Neural cell (in vitro differentiated cells): ENCODE results near the gene UMODL1. TPM values are rescaled to one million over a fixed set of nuclear protein-coding genes. Genes with fewer than 3 reads are reported as not detected.

Experiments used
- H2AFZ ChIP-seq: fragments of 200-600, 300-800 bp; sonication (generic), shearing (Covaris generic); 2 replicates; pipeline ENCODE4 v1.6.0; 2014; ENCODE audit warnings: low read depth, mild to moderate bottlenecking, antibody characterized with exemption, low read length, moderate library complexity
- H3F3A ChIP-seq: fragments of 200-600 bp; shearing (Covaris generic); 2 replicates; pipeline ENCODE4 v1.6.1; 2016; ENCODE audit warnings: mild to moderate bottlenecking, moderate library complexity, mixed read lengths, antibody characterized with exemption, low read length; ENCODE audit not compliant: insufficient read depth, poor library complexity, severe bottlenecking
- H3K27ac ChIP-seq: fragments of 200-600, 300-800 bp; sonication (generic), shearing (Covaris generic); 2 replicates; pipeline ENCODE4 v1.5.1; 2014; ENCODE audit warnings: mild to moderate bottlenecking, low read length, moderate library complexity
- H3K27me3 ChIP-seq: fragments of 300-800, 200-600 bp; sonication (generic), shearing (Covaris generic); 2 replicates; pipeline ENCODE4 v1.6.0; 2014; ENCODE audit warnings: mild to moderate bottlenecking, low read depth, low read length, moderate library complexity; ENCODE audit not compliant: insufficient read depth
- H3K36me3 ChIP-seq: fragments of 300-800, 200-600 bp; sonication (generic), shearing (Covaris generic); 2 replicates; pipeline ENCODE4 v1.5.1; 2014; ENCODE audit warnings: mild to moderate bottlenecking, antibody characterized with exemption, low read length, moderate library complexity; ENCODE audit not compliant: insufficient read depth
- H3K4me2 ChIP-seq: fragments of 300-800, 200-600 bp; sonication (generic), shearing (Covaris generic); 2 replicates; pipeline ENCODE4 v1.6.0; 2014; ENCODE audit warnings: mild to moderate bottlenecking, low read length
- H3K4me3 ChIP-seq: fragments of 300-800, 200-600 bp; sonication (generic), shearing (Covaris generic); 2 replicates; pipeline ENCODE4 v1.5.1; 2014; ENCODE audit warnings: mild to moderate bottlenecking, low read length, moderate library complexity
- H3K79me2 ChIP-seq: fragments of 200-600 bp; shearing (Covaris generic); replicated peaks from 2 replicates; pipeline ENCODE4 v1.6.0; 2014; ENCODE audit warnings: mild to moderate bottlenecking, low read length, moderate library complexity; ENCODE audit not compliant: insufficient read depth
- H3K9ac ChIP-seq: fragments of 300-800, 200-600 bp; sonication (generic), shearing (Covaris generic); 2 replicates; pipeline ENCODE4 v1.6.1; 2016; ENCODE audit warnings: mild to moderate bottlenecking, low read length, mixed read lengths
- H3K9me2 ChIP-seq: fragments of 200-600 bp; shearing (Covaris generic); 2 replicates; pipeline ENCODE4 v1.6.1; 2016; ENCODE audit warnings: mild to moderate bottlenecking, low read length, mixed read lengths; ENCODE audit not compliant: insufficient read depth
- H3K9me3 ChIP-seq: fragments of 200-600, 300-800 bp; sonication (generic), shearing (Covaris generic); 2 replicates; pipeline ENCODE4 v1.6.1; 2016; ENCODE audit warnings: mild to moderate bottlenecking, mixed run types, low read length, moderate library complexity, mixed read lengths
- H4K20me1 ChIP-seq: fragments of 200-600 bp; shearing (Covaris generic); 2 replicates; pipeline ENCODE4 v1.6.1; 2016; ENCODE audit warnings: mild to moderate bottlenecking, mixed run types; ENCODE audit not compliant: insufficient read depth
- EP300 ChIP-seq: fragments of 450-650 bp; conservative IDR thresholded peaks from 2 replicates; pipeline ENCODE4 v1.6.1; 2014; ENCODE audit warnings: antibody characterized with exemption, mild to moderate bottlenecking, moderate library complexity; ENCODE audit not compliant: poor library complexity, severe bottlenecking
- EZH2 ChIP-seq: fragments of 200-600, 300-800 bp; shearing (Covaris generic), sonication (generic); IDR thresholded peaks from 2 replicates; pipeline ENCODE4 v1.6.1; 2014; ENCODE audit warnings: antibody characterized with exemption, low read length, borderline replicate concordance, mild to moderate bottlenecking; ENCODE audit not compliant: insufficient read depth, poor library complexity, severe bottlenecking
- MXI1 ChIP-seq: fragments of 450-650 bp; conservative IDR thresholded peaks from 2 replicates; pipeline ENCODE4 v1.6.1; 2014; ENCODE audit warnings: antibody characterized with exemption, mild to moderate bottlenecking; ENCODE audit not compliant: poor library complexity, severe bottlenecking
- POLR2AphosphoS5 ChIP-seq: IDR thresholded peaks from 2 replicates; pipeline ENCODE4 v1.6.1; 2012
- RAD21 ChIP-seq: fragments of 450-650 bp; conservative IDR thresholded peaks from 2 replicates; pipeline ENCODE4 v1.6.1; 2014; ENCODE audit warnings: antibody characterized with exemption, mild to moderate bottlenecking, moderate library complexity
- SMC3 ChIP-seq: fragments of 450-650 bp; conservative IDR thresholded peaks from 2 replicates; pipeline ENCODE4 v1.6.1; 2014; ENCODE audit warnings: antibody characterized with exemption, mild to moderate bottlenecking, moderate library complexity; ENCODE audit not compliant: poor library complexity
- TAF1 ChIP-seq: IDR thresholded peaks from 2 replicates; pipeline ENCODE4 v1.6.1; 2012; ENCODE audit warnings: low read depth
- polyA plus RNA-seq: library from polyadenylated mRNA; depleted of rRNA; stranded (reverse); fragments of >200 nt; gene quantifications from 2 replicates; pipeline ENCODE4 v1.2.3, GENCODE V29; 2014
- TF ChIP-seq, protein P1 (sequence below): IDR thresholded peaks from 2 replicates; pipeline ENCODE4 v1.6.1; 2012; ENCODE audit warnings: borderline replicate concordance
- TF ChIP-seq, protein P2 (sequence below): fragments of 450-650 bp; IDR thresholded peaks from 2 replicates; pipeline ENCODE4 v1.5.1; 2014; ENCODE audit warnings: antibody characterized with exemption, mild to moderate bottlenecking, moderate library complexity; ENCODE audit not compliant: poor library complexity, severe bottlenecking

UMODL1 gene
- polyA plus RNA-seq, 1 donor from 2014 or later = 0.11 TPM

DNA sequence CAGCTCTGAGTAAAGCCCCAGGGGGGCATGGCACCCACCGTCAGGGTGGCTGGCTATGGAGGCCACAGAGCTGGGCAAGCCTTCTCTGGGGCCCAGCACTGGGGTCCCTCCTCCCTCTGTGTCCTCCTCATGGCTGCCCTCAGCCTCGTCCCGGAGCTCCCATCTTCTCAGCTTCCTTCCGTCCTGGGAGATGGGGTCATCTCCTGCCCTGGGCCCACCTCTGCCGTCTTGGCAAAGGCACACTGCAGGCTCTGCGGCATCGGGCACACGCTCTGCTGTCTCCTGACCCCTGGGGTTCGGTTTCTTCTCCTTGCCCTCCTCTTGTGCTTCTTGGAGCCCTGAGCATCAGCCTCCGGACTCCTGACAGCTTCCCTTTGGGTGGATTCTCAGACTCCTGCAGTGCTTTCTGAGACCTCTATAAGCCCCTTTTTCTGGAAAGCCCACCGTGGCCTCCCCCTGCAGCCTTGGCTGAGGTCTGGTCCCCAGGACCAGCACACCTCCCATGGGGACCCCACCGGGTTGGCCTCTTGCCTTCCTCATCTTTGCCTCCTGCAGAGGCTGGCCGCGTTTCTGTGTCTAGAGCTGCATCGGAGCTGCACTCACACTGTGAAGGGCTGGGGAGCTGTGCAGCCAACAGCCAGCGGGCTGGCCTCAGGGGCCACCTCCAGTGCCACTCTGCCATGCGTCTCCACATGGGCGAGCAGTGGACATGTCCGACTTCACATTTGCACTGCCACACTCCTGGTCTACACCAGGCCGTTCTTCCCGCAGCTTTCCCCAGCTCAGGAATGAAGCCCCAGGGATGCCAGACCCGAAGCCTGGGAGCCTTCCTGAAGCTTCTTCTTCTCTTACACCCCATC, 11.6 kb downstream of the UMODL1 start:
- TF ChIP-seq, protein P1, sequence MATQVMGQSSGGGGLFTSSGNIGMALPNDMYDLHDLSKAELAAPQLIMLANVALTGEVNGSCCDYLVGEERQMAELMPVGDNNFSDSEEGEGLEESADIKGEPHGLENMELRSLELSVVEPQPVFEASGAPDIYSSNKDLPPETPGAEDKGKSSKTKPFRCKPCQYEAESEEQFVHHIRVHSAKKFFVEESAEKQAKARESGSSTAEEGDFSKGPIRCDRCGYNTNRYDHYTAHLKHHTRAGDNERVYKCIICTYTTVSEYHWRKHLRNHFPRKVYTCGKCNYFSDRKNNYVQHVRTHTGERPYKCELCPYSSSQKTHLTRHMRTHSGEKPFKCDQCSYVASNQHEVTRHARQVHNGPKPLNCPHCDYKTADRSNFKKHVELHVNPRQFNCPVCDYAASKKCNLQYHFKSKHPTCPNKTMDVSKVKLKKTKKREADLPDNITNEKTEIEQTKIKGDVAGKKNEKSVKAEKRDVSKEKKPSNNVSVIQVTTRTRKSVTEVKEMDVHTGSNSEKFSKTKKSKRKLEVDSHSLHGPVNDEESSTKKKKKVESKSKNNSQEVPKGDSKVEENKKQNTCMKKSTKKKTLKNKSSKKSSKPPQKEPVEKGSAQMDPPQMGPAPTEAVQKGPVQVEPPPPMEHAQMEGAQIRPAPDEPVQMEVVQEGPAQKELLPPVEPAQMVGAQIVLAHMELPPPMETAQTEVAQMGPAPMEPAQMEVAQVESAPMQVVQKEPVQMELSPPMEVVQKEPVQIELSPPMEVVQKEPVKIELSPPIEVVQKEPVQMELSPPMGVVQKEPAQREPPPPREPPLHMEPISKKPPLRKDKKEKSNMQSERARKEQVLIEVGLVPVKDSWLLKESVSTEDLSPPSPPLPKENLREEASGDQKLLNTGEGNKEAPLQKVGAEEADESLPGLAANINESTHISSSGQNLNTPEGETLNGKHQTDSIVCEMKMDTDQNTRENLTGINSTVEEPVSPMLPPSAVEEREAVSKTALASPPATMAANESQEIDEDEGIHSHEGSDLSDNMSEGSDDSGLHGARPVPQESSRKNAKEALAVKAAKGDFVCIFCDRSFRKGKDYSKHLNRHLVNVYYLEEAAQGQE = no peak
- TF ChIP-seq EZH2 = no peak
- no peak for TF ChIP-seq RAD21
- no peak for TF ChIP-seq TAF1
- TF ChIP-seq SMC3 = no peak
- no peak for TF ChIP-seq POLR2AphosphoS5
- no peak for TF ChIP-seq EP300
- TF ChIP-seq, protein P2, sequence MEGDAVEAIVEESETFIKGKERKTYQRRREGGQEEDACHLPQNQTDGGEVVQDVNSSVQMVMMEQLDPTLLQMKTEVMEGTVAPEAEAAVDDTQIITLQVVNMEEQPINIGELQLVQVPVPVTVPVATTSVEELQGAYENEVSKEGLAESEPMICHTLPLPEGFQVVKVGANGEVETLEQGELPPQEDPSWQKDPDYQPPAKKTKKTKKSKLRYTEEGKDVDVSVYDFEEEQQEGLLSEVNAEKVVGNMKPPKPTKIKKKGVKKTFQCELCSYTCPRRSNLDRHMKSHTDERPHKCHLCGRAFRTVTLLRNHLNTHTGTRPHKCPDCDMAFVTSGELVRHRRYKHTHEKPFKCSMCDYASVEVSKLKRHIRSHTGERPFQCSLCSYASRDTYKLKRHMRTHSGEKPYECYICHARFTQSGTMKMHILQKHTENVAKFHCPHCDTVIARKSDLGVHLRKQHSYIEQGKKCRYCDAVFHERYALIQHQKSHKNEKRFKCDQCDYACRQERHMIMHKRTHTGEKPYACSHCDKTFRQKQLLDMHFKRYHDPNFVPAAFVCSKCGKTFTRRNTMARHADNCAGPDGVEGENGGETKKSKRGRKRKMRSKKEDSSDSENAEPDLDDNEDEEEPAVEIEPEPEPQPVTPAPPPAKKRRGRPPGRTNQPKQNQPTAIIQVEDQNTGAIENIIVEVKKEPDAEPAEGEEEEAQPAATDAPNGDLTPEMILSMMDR = no peak
- no peak for TF ChIP-seq MXI1
- no peaks in the 10 kb centered on the region for H3K9me2 ChIP-seq
- H3K4me2 ChIP-seq = no peak overlapping the region
- H3K4me3 ChIP-seq = no peak overlapping the region
- H3F3A ChIP-seq = no peaks in the 10 kb centered on the region
- no peaks in the 10 kb centered on the region for H3K79me2 ChIP-seq
- H3K9me3 ChIP-seq = no peaks in the 10 kb centered on the region
- H3K27me3 ChIP-seq = no peaks in the 10 kb centered on the region
- H3K36me3 ChIP-seq = no peaks in the 10 kb centered on the region
- no peak overlapping the region for H3K27ac ChIP-seq
- no peak overlapping the region for H3K9ac ChIP-seq
- H4K20me1 ChIP-seq = no peaks in the 10 kb centered on the region
- H2AFZ ChIP-seq = no peak overlapping the region

DNA sequence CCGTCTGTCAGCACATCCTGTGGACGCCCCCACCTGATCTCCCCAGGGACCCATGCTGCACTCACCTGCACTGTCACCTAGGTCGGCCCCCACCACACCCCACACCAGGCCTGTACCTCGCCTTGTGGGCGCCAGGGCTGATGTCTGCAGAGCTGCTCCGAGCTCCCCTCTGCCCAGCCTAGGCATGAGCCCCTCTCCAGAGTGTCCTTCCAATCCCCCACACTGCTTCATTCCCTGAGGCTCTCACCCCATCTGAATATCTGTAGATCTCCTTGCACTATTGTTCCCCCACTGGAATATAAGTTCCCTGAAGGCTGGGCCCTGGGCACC, 12.2 kb downstream of the UMODL1 start:
- H3K79me2 ChIP-seq = no peaks in the 10 kb centered on the region
- H3K27ac ChIP-seq = no peak overlapping the region
- H3K4me3 ChIP-seq = no peak overlapping the region
- H3K36me3 ChIP-seq = no peaks in the 10 kb centered on the region
- no peak for TF ChIP-seq EZH2
- no peak for TF ChIP-seq EP300
- TF ChIP-seq MXI1 = no peak
- TF ChIP-seq, protein P1 = no peak
- no peak for TF ChIP-seq RAD21
- TF ChIP-seq, protein P2 = no peak
- TF ChIP-seq POLR2AphosphoS5 = no peak
- TF ChIP-seq SMC3 = no peak
- TF ChIP-seq TAF1 = no peak
- no peaks in the 10 kb centered on the region for H3K27me3 ChIP-seq
- no peaks in the 10 kb centered on the region for H3F3A ChIP-seq
- H3K4me2 ChIP-seq = no peak overlapping the region
- no peaks in the 10 kb centered on the region for H3K9me3 ChIP-seq
- H4K20me1 ChIP-seq = no peaks in the 10 kb centered on the region
- no peak overlapping the region for H3K9ac ChIP-seq
- H3K9me2 ChIP-seq = no peaks in the 10 kb centered on the region
- H2AFZ ChIP-seq = no peak overlapping the region
